Measurements from ENCODE around the gene AMER1.

DNA sequence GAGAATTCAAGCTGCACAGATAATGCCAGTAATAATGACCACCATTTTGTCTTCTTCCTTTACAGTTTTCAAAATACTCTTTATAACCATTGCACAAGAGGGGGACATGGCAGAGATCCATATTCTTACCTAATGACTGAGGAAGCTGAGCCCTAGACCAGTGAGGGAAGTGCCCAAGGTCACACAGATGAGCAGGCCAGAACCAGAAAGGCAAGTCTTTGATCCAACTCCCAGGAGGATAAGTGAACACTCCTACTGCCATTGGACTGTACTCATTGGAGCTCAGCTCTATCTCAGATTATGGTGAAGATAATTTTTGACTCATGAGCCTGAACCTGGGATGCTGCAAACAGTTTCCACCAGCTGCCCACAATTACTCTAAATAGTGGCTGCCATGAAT is 28.6 kb downstream of the AMER1 start:
- TF ChIP-seq, protein P1, sequence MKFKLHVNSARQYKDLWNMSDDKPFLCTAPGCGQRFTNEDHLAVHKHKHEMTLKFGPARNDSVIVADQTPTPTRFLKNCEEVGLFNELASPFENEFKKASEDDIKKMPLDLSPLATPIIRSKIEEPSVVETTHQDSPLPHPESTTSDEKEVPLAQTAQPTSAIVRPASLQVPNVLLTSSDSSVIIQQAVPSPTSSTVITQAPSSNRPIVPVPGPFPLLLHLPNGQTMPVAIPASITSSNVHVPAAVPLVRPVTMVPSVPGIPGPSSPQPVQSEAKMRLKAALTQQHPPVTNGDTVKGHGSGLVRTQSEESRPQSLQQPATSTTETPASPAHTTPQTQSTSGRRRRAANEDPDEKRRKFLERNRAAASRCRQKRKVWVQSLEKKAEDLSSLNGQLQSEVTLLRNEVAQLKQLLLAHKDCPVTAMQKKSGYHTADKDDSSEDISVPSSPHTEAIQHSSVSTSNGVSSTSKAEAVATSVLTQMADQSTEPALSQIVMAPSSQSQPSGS (IDR thresholded peaks at IDR 0.05; ENCODE audit: low read length) = no peak
- TF ChIP-seq, protein P2, sequence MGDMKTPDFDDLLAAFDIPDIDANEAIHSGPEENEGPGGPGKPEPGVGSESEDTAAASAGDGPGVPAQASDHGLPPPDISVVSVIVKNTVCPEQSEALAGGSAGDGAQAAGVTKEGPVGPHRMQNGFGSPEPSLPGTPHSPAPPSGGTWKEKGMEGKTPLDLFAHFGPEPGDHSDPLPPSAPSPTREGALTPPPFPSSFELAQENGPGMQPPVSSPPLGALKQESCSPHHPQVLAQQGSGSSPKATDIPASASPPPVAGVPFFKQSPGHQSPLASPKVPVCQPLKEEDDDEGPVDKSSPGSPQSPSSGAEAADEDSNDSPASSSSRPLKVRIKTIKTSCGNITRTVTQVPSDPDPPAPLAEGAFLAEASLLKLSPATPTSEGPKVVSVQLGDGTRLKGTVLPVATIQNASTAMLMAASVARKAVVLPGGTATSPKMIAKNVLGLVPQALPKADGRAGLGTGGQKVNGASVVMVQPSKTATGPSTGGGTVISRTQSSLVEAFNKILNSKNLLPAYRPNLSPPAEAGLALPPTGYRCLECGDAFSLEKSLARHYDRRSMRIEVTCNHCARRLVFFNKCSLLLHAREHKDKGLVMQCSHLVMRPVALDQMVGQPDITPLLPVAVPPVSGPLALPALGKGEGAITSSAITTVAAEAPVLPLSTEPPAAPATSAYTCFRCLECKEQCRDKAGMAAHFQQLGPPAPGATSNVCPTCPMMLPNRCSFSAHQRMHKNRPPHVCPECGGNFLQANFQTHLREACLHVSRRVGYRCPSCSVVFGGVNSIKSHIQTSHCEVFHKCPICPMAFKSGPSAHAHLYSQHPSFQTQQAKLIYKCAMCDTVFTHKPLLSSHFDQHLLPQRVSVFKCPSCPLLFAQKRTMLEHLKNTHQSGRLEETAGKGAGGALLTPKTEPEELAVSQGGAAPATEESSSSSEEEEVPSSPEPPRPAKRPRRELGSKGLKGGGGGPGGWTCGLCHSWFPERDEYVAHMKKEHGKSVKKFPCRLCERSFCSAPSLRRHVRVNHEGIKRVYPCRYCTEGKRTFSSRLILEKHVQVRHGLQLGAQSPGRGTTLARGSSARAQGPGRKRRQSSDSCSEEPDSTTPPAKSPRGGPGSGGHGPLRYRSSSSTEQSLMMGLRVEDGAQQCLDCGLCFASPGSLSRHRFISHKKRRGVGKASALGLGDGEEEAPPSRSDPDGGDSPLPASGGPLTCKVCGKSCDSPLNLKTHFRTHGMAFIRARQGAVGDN (IDR thresholded peaks at IDR 0.05) = no peak
- TF ChIP-seq POLR2A (IDR thresholded peaks at IDR 0.05; ENCODE audit: low read depth, low read length) = no peak
- TF ChIP-seq, protein P3, sequence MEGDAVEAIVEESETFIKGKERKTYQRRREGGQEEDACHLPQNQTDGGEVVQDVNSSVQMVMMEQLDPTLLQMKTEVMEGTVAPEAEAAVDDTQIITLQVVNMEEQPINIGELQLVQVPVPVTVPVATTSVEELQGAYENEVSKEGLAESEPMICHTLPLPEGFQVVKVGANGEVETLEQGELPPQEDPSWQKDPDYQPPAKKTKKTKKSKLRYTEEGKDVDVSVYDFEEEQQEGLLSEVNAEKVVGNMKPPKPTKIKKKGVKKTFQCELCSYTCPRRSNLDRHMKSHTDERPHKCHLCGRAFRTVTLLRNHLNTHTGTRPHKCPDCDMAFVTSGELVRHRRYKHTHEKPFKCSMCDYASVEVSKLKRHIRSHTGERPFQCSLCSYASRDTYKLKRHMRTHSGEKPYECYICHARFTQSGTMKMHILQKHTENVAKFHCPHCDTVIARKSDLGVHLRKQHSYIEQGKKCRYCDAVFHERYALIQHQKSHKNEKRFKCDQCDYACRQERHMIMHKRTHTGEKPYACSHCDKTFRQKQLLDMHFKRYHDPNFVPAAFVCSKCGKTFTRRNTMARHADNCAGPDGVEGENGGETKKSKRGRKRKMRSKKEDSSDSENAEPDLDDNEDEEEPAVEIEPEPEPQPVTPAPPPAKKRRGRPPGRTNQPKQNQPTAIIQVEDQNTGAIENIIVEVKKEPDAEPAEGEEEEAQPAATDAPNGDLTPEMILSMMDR (IDR thresholded peaks at IDR 0.05 in 2 of 3, conservative IDR thresholded peaks at IDR 0.05 in 1 of 3; ENCODE audit: control insufficient read depth in 2 of 3, extremely low read depth in 1 of 3, insufficient read depth in 1 of 3, low read depth in 3 of 3, low read length in 3 of 3) = no peak
- TF ChIP-seq, protein P4, sequence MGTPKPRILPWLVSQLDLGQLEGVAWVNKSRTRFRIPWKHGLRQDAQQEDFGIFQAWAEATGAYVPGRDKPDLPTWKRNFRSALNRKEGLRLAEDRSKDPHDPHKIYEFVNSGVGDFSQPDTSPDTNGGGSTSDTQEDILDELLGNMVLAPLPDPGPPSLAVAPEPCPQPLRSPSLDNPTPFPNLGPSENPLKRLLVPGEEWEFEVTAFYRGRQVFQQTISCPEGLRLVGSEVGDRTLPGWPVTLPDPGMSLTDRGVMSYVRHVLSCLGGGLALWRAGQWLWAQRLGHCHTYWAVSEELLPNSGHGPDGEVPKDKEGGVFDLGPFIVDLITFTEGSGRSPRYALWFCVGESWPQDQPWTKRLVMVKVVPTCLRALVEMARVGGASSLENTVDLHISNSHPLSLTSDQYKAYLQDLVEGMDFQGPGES (IDR thresholded peaks at IDR 0.05) = no peak
- TF ChIP-seq, protein P5, sequence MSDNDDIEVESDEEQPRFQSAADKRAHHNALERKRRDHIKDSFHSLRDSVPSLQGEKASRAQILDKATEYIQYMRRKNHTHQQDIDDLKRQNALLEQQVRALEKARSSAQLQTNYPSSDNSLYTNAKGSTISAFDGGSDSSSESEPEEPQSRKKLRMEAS (IDR thresholded peaks at IDR 0.05; ENCODE audit: low read depth, low read length) = no peak
